Measurements from ENCODE around the gene ZDHHC19. TPM values are rescaled to one million over a fixed set of nuclear protein-coding genes. Genes with fewer than 3 reads are reported as not detected.
A peak's percentile ranks its signal among the peaks of the same experiment; 100 is the strongest.
"Not testable (repeated sequence)": the region's sequence is repeated elsewhere in the genome, so short reads cannot be mapped to it uniquely, and the experiment has no call there.

ZDHHC19 gene
- polyA plus RNA-seq, 6 donors from 2014 or later: 4.7 to 39.3 (median 13.1) TPM

DNA sequence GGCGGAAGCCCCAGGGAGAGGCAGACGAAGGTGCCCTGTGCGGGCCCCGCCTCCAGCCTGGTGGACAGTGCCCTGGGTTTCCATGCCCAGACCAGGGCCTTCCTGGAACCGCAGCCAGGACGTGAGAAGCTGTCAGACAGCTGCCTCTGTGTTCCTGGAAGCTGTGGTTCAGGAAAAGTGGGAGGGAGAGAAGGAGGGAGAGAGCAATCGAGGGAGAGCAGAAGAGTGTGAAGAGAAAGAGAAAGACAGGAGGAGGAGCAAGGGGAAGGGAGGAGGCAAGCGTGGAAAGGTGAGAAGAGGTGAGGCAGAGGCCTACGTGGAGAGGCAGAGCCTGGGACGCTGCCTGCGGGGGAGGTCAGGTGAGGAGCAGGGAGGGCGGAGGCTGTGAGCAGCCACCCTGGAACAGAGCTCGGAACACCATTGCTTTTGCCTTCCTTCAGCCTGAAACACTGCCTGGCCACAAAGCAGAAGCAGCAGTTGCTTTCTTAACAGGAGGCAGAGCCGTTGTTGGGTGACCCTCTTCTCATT lies 18.6 kb downstream of the ZDHHC19 start:
- Mint-ChIP-seq H3K27ac (peak overlapping the region; percentile 92 to 99 (median 98)), H3K4me3 (peak overlapping the region in 7 of 8 donors; percentile 47 to 85 (median 71)), H3K9me3 (no peaks in the 10 kb centered on the region), H3K36me3 (no peaks in the 10 kb centered on the region), H3K27me3 (no peaks in the 10 kb centered on the region), H3K4me1 (peaks cover 26 to 51% (median 29%) of the 10 kb centered on the region in 3 donors)
- ATAC-seq (ENCODE audit: low read depth in 2 of 2) (peak; percentile 5 to 9), DNase-seq (no peak)

DNA sequence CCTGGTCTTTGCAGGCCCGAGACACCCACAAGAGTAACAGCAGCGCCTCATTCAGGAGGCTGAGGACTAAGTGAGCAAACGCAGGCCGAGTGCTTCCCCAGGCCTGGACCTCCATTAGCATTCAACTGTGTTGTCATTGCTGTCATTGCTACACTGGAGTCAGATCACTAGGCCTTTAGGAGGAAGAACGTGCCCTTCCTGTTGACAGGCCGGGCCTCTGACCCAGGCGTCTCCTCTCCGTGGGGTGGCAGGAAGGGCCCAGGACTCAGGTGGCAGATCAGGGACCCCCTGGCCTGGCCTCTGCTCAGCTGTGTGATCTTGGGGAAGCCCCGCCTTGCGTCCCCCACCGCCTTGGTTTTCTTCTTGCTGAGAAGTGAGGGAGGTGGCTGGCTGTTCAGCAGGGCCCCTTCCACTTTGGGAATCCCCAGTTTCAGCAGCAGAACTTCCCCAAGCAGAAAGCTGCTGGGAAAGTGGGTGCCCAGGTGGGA lies 19.1 kb downstream of the ZDHHC19 start:
- H3K27ac Mint-ChIP-seq: peak overlapping the region; percentile 92 to 99 (median 98)
- no peaks in the 10 kb centered on the region for H3K9me3 Mint-ChIP-seq
- no peaks in the 10 kb centered on the region for H3K27me3 Mint-ChIP-seq
- no peaks in the 10 kb centered on the region for H3K36me3 Mint-ChIP-seq
- peak; percentile 77 for DNase-seq
- peaks cover 27 to 53% (median 31%) of the 10 kb centered on the region in 3 donors for H3K4me1 Mint-ChIP-seq
- ATAC-seq (ENCODE audit: low read depth in 2 of 2): peak; percentile 76 to 86
- peak overlapping the region in 7 of 8 donors; percentile 35 to 85 (median 71) for H3K4me3 Mint-ChIP-seq

DNA sequence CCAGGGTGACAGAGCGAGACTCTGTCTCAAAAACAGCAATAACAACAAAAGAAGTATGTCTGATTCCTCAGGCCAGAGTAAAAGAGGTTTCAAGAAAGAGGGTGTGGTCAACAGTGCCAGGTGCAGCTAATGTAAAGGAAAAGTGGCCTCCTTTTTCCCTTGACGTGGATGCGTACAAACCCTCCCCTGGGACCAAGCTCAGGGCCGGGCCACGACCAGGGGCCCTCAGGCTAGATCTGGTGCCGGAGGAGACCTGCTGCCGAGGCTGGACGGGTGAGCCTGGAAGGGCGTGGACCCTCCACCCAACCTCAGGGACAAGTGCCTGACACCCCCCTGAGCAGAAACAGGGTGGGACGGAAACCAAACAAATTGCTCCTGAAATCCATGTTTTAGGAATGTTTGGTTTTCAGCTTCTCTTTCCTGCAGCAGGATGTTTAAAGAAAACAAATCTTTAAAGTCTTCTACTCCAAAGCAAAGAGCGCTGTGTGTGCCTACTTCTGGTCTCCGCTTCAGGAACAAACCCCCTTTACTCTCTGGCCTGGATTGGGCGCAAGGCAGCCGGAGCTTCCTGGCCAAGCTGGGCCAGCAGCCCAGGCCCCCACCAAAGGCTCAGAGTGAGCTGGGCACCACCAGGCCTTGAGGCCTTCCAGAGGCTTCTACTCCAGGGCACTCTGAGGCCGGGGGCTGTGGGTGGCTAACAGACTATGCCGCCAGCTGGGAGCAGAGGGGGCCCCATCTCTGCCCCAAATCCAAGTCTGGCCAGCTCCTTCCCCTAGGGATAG lies 21.4 kb downstream of the ZDHHC19 start:
- H3K36me3 Mint-ChIP-seq: no peaks in the 10 kb centered on the region
- DNase-seq: no peak
- H3K27ac Mint-ChIP-seq: peak overlapping the region in 2 of 6 donors; percentile 38 to 98
- no peaks in the 10 kb centered on the region for H3K27me3 Mint-ChIP-seq
- H3K4me3 Mint-ChIP-seq: peak overlapping the region in 1 of 8 donors; percentile 84
- no peak for ATAC-seq (ENCODE audit: low read depth in 2 of 2)
- H3K4me1 Mint-ChIP-seq: peaks cover 35 to 54% (median 41%) of the 10 kb centered on the region in 3 donors
- H3K9me3 Mint-ChIP-seq: no peaks in the 10 kb centered on the region

DNA sequence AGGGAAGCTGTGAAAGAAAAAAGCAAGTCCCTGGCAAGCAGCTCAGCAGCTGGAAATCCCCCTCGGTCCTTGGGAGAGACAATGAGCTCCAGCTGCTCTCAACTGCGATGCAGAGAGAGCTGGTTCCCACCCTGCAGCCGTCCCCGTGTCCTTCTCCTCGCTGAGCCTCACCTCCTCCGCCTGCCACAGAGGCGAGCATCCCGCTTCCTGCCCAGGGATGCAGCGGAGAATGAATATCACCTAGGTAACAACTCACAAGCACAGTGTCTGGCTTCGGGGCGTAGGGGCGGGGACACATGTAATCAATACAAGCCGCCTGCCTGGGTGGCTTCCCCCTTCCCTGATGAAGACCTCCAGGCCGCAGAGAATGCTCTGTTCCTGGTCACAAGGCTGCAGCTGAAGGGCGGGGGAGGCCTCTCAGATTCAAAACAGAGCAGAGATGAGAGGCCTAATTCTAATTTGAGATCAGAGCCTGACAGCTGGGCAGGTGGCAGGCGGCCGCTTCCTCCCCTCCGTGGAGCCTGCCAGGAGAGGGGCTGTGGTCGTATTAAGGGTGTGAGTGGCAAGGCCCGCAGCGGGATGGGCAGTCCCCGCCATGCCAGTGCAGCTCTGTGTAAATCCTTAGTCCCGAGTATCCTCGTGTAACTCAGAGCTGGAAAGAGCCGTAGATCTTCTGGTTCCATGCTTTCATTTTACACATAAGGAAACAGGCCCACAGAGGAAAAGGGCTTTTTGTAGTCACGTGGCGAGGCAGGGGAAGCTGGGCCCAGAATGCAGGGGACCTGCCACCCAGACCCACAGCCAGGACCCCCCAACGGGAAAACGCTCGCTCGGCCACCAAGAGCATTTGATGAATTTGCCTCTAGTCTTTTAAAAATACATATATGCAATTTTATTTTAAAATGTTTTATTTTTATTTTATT lies 24.3 kb downstream of the ZDHHC19 start:
- peak; percentile 47 to 75 for ATAC-seq (ENCODE audit: low read depth in 2 of 2)
- H3K4me1 Mint-ChIP-seq: peaks cover 22 to 33% (median 27%) of the 10 kb centered on the region in 3 donors
- DNase-seq: peak; percentile 33

DNA sequence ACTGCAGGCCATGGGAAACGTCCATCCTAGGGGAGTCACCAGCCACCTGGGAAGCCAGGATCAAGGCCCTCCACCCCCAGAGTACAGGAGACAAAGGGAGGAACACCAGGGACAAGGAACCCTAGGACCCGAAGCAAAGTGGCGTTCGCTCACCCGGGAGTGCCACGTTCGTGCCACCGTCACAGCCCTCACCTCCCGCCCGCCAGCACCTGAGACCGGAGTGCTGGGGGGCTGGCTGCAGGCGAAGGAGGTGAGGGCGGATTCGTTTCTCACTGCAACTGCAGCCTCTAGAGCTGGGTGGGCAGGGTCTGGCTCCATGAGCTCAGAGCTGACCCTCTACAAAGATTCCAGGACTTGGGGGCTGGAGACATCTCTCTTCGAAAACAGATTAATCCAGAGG lies 26.3 kb downstream of the ZDHHC19 start:
- DNase-seq (no peak), ATAC-seq (ENCODE audit: low read depth in 2 of 2) (no peak)
- H3K4me3 Mint-ChIP-seq: peak overlapping the region in 1 of 8 donors; percentile 42
- H3K9me3 Mint-ChIP-seq: no peaks in the 10 kb centered on the region
- H3K27ac Mint-ChIP-seq: peak overlapping the region in 1 of 6 donors; percentile 34
- H3K4me1 Mint-ChIP-seq: peaks cover 21 to 27% (median 22%) of the 10 kb centered on the region in 3 donors
- H3K27me3 Mint-ChIP-seq: no peaks in the 10 kb centered on the region
- H3K36me3 Mint-ChIP-seq: no peaks in the 10 kb centered on the region

More for the DNA sequence above, 24.3 kb downstream of the ZDHHC19 start:
- no peaks in the 10 kb centered on the region for H3K36me3 Mint-ChIP-seq
- peak overlapping the region; percentile 71 to 94 (median 85) for H3K27ac Mint-ChIP-seq
- H3K4me3 Mint-ChIP-seq: peak overlapping the region in 7 of 8 donors; percentile 61 to 87 (median 77)
- H3K27me3 Mint-ChIP-seq: no peaks in the 10 kb centered on the region
- no peaks in the 10 kb centered on the region for H3K9me3 Mint-ChIP-seq

DNA sequence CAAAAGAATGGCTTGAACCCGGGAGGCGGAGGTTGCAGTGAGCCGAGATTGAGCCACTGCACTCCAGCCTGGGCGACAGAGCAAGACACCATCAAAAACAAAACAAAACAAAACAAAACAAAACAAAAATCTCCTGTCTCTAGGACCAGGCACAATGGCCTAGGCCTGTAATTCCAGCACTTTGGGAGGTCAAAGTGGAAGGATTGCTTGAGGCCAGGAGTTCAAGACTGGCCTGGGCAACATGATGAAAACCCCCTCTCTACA lies 27.1 kb downstream of the ZDHHC19 start:
- not testable (repeated sequence) for H3K9me3 Mint-ChIP-seq; ATAC-seq (ENCODE audit: low read depth in 2 of 2); H3K4me3 Mint-ChIP-seq; DNase-seq; H3K36me3 Mint-ChIP-seq; H3K27me3 Mint-ChIP-seq
- H3K4me1 Mint-ChIP-seq: peaks cover 27 to 34% (median 30%) of the 10 kb centered on the region in 3 donors
- peak overlapping the region in 2 of 6 donors; percentile 47 to 49 for H3K27ac Mint-ChIP-seq

DNA sequence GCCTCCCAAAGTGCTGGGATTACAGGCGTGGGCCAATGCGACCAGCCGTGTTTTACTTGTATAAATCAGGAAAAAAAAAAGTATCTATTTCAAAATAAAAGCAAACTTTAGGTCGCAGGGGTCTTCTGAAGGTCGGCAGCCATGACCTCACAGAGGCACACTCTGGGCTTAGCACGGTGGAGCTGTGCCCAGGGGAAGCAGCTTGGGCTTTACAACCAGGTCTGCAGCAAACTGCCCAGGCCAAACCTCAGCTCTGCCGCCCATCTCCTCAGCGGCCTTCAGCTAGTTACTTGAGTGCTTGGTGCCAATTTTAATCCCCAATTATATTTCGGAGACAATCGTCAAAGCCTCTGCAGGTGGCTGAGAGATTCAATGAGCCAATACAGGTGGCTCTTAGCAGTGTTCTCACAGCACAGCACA lies 30.1 kb downstream of the ZDHHC19 start:
- Mint-ChIP-seq H3K9me3 (no peaks in the 10 kb centered on the region), H3K4me1 (peaks cover 17 to 27% (median 19%) of the 10 kb centered on the region in 3 donors), H3K36me3 (no peaks in the 10 kb centered on the region), H3K4me3 (peak overlapping the region in 1 of 8 donors; percentile 40), H3K27ac (no peak overlapping the region), H3K27me3 (no peaks in the 10 kb centered on the region)
- ATAC-seq (ENCODE audit: low read depth in 2 of 2) (no peak), DNase-seq (no peak)

DNA sequence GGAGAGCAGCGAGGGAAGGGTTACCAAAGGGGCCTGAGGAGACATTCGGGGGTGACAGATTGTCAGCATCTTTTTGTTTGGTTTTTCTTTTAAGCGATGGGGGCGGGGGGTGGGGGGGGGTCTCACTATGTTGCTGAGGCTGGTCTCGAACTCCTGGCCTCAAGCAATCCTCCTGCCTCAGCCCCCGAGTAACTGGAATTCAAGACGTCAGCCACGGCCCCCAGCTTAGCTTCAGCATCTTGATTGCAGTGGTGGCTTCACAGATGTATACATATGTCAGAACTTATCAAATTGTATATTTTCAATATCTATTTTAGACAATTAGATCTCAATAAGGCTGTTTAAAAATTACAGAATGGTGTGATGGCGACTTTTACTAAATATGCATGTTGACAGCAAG lies 30.9 kb downstream of the ZDHHC19 start:
- Mint-ChIP-seq H3K4me3 (peak overlapping the region in 5 of 8 donors; percentile 76 to 88 (median 83)), H3K27ac (peak overlapping the region in 3 of 6 donors; percentile 12 to 87 (median 75)), H3K36me3 (no peaks in the 10 kb centered on the region), H3K4me1 (peaks cover 17 to 27% (median 19%) of the 10 kb centered on the region in 3 donors), H3K9me3 (no peaks in the 10 kb centered on the region), H3K27me3 (no peaks in the 10 kb centered on the region)
- DNase-seq (no peak), ATAC-seq (ENCODE audit: low read depth in 2 of 2) (no peak)

DNA sequence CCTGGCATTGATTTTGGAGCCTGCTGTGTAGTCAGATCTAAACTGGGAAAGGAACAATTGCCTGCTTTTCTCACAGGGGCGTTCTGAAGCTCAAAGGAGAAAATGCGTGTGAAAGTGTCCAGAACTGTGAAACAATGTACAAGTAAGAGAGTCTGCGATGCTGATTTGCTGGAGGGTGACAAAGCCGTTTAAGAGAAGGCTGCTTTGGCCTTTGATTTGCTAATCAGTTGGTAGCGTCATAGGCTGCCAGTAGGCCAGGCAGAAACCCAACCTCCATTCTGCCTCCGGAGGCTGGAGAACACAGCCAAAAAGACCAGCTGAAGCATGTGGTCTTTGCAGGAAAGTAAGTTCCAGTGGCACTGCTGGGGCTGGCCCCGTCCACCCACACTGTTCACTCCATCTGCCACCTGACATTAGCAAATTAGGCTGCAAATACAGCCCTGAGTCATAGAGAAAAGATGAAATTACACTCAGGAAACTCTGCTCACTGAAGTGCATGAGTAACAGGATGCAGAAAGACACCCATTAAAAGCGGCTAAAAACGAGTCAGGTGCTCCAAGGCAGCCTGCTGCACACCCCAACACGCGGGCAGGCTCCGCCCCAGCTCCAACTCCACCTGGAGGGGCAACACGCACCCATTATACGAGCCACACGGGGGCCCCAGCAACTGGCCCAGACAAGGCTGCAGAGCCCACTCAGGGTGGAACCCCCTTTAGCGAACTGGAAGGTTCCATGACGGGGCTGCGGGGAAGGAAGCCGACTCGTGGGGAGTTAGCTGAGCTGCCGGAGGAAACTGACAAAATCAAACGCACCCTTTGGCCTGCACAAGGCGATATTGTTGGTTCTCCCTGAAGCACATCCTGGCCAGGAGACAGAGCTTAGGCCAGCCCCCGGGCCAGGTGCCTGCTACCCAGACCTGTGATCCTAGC lies 31.6 kb downstream of the ZDHHC19 start:
- no peaks in the 10 kb centered on the region for H3K27me3 Mint-ChIP-seq
- H3K27ac Mint-ChIP-seq: peak overlapping the region; percentile 25 to 88 (median 81)
- ATAC-seq (ENCODE audit: low read depth in 2 of 2) (peak; percentile 89 to 94), DNase-seq (peak; percentile 71)
- H3K4me3 Mint-ChIP-seq: peak overlapping the region; percentile 55 to 88 (median 82)
- H3K4me1 Mint-ChIP-seq: peaks cover 17 to 27% (median 19%) of the 10 kb centered on the region in 3 donors
- H3K36me3 Mint-ChIP-seq: no peaks in the 10 kb centered on the region
- no peaks in the 10 kb centered on the region for H3K9me3 Mint-ChIP-seq

DNA sequence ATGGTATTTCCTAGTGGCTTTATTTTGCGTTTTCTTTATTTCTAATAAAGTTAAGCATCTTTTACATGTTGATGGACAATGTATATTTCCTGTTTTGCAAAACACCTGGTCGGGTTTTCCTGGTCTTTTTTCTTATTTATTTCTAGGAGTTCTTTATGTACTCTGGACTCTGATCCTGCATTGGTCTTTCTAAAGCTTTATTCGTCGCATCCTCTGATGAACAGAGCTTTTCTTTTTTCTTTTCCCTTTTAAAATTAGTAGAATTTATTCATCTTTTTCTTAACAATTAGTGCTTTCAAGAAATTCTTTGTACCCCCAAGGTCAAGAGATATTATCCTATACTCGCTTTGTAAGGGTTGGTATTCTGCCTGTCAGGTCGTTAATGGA lies 32.2 kb downstream of the ZDHHC19 start:
- Mint-ChIP-seq H3K27ac (peak overlapping the region in 2 of 6 donors; percentile 75 to 87), H3K36me3 (no peaks in the 10 kb centered on the region), H3K27me3 (no peaks in the 10 kb centered on the region), H3K9me3 (no peaks in the 10 kb centered on the region), H3K4me3 (peak overlapping the region in 6 of 8 donors; percentile 55 to 88 (median 78)), H3K4me1 (peaks cover 17 to 27% (median 19%) of the 10 kb centered on the region in 3 donors)
- DNase-seq (no peak), ATAC-seq (ENCODE audit: low read depth in 2 of 2) (no peak)

DNA sequence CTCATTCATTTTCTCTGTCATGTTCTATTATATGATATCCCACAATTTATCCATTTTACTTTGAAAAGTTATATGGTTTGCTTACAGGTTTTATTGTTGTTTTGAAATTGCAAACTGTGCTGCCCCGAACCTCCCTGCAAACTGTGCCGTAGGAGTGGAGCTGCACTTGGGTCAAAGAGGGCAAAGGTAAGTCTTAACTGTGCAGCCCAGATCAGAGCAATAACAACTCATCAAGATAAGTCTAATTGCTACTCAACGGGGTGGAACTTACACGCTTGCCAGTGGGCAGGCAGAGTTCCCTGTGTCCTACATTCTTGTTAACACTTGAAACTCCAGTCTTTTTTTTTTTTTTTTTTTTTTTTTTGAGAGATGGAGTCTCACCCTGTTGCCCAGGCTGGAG lies 33.2 kb downstream of the ZDHHC19 start:
- Mint-ChIP-seq H3K36me3 (no peaks in the 10 kb centered on the region), H3K4me3 (peak overlapping the region in 2 of 8 donors; percentile 50 to 66), H3K27me3 (no peaks in the 10 kb centered on the region), H3K27ac (peak overlapping the region in 1 of 6 donors; percentile 78), H3K9me3 (no peaks in the 10 kb centered on the region), H3K4me1 (peaks cover 17 to 27% (median 19%) of the 10 kb centered on the region in 3 donors)
- DNase-seq: no peak
- ATAC-seq (ENCODE audit: low read depth in 2 of 2): no peak

DNA sequence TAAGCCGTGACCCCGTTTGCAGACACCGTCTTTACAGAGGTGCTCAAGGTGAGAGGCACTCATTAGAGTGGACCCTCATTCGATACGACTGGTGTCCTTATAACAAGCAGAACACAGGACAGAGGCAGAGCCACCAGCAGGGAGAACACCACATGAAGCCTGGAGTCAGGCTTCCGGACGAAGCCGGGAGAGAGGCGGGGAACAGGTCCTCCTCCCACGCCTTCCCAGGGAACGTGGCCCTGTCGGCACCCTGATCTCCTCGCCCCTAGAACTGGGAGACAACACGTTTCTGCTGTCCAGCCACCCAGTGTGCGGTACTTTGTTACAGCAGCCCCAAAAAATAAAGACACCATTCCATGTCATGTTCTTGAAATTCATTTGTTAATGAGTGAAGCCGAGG lies 33.6 kb downstream of the ZDHHC19 start:
- Mint-ChIP-seq H3K4me3 (peak overlapping the region in 2 of 8 donors; percentile 50 to 66), H3K4me1 (peaks cover 17 to 27% (median 19%) of the 10 kb centered on the region in 3 donors), H3K9me3 (no peaks in the 10 kb centered on the region), H3K27ac (no peak overlapping the region), H3K36me3 (no peaks in the 10 kb centered on the region), H3K27me3 (no peaks in the 10 kb centered on the region)
- no peak for DNase-seq
- ATAC-seq (ENCODE audit: low read depth in 2 of 2): no peak

Measured in naive B cell (primary cell).